HG03139 (cell line): ENCODE measurements around the gene CFAP65.

Source experiments
- ATAC-seq: cut with Tn5 transposase; IDR thresholded peaks from one replicate; pipeline ENCODE4 v1.9.1; 2021; ENCODE audit not compliant: unreplicated experiment

Gene CFAP65

GRCh38 chr2:219041252-219041651, at the start of gene CFAP65:
TSS of gene CFAP65 (minus strand) at chr2:219041516. CDS start at chr2:219039048, 2,468 bp downstream.
- ATAC-seq = no peak

GRCh38 chr2:219090436-219091299, 49.4 kb upstream of the CFAP65 start:
- ATAC-seq = no peak

GRCh38 chr2:219089330-219089729, 48.0 kb upstream of the CFAP65 start:
- no peak for ATAC-seq

GRCh38 chr2:219087848-219088247, 46.5 kb upstream of the CFAP65 start:
- no peak for ATAC-seq

- no peak for ATAC-seq
Measured at GRCh38 chr2:219087361-219087760, 46.0 kb upstream of the CFAP65 start.

- ATAC-seq = no peak
Measured at GRCh38 chr2:219086196-219086595, 44.9 kb upstream of the CFAP65 start.

GRCh38 chr2:219084791-219085190, 43.5 kb upstream of the CFAP65 start:
- no peak for ATAC-seq

- ATAC-seq = no peak
Measured at GRCh38 chr2:219082332-219082958, 41.1 kb upstream of the CFAP65 start.

- ATAC-seq = no peak
Measured at GRCh38 chr2:219081701-219082331, 40.5 kb upstream of the CFAP65 start.

GRCh38 chr2:219081096-219081495, 39.8 kb upstream of the CFAP65 start:
- no peak for ATAC-seq

GRCh38 chr2:219079417-219079816, 38.1 kb upstream of the CFAP65 start:
- no peak for ATAC-seq

GRCh38 chr2:219078951-219079350, 37.6 kb upstream of the CFAP65 start:
- ATAC-seq = no peak

- ATAC-seq = no peak
Measured at GRCh38 chr2:219078126-219078525, 36.8 kb upstream of the CFAP65 start.

GRCh38 chr2:219076253-219076652, 34.9 kb upstream of the CFAP65 start:
- no peak for ATAC-seq

- ATAC-seq = no peak
Measured at GRCh38 chr2:219073413-219074129, 32.3 kb upstream of the CFAP65 start.

- no peak for ATAC-seq
Measured at GRCh38 chr2:219072741-219073250, 31.5 kb upstream of the CFAP65 start.

- ATAC-seq = no peak
Measured at GRCh38 chr2:219071131-219071816, 30.0 kb upstream of the CFAP65 start.

- ATAC-seq = no peak
Measured at GRCh38 chr2:219065484-219065883, 24.2 kb upstream of the CFAP65 start.

GRCh38 chr2:219062081-219062480, 20.8 kb upstream of the CFAP65 start:
- no peak for ATAC-seq
